Endothelial cell of umbilical vein (primary cell): ENCODE measurements around the gene ASCL3. TPM values are rescaled to one million over a fixed set of nuclear protein-coding genes. Genes with fewer than 3 reads are reported as not detected.

Experiments used
- BruUV-seq: library from RNA; stranded (reverse); fragments of 400-500 nt; replicated peaks from 2 replicates; lab custom pipeline; 2021; lab: Mats Ljungman, UMichigan
- CTCF ChIA-PET: fragments of 300-600, 350-600 bp; sonication (Branson Sonifier 250); formaldehyde crosslinking; loops from one replicate; lab custom pipeline; 2021; ENCODE audit warnings: antibody characterized with exemption, inconsistent platforms; lab: Charles Lee
- POLR2A ChIA-PET: fragments of 300-600, 350-600 bp; sonication (Branson Sonifier 250); formaldehyde crosslinking; loops from one replicate; lab custom pipeline; 2021; ENCODE audit warnings: antibody characterized with exemption, inconsistent platforms; lab: Charles Lee
- DNase-seq: peaks from one replicate; pipeline ENCODE4 v3.0.0-alpha.2; 2011; ENCODE audit warnings: low read depth, low spot score
- FAIRE-seq: peaks from 2 replicates; lab custom pipeline; 2011; peaks lifted over from hg19 to GRCh38; lab: Jason Lieb, UNC
- H2AFZ ChIP-seq: 2 replicates; pipeline ENCODE4 v1.6.0; 2012; ENCODE audit warnings: low read depth, low read length, control low read depth, inconsistent platforms
- H3K27ac ChIP-seq: 2 replicates; pipeline ENCODE4 v1.5.1; 2011; ENCODE audit warnings: low read depth, mild to moderate bottlenecking, control low read depth, low read length, moderate library complexity; ENCODE audit not compliant: insufficient read depth
- H3K27me3 ChIP-seq, 2 experiments: 2 replicates each; pipeline versions ENCODE4 v1.6.0 to v1.6.1; 2011; ENCODE audit warnings: low read length in 2 of 2, mixed read lengths in 1 of 2; ENCODE audit not compliant: control insufficient read depth in 2 of 2, insufficient read depth in 2 of 2
- H3K36me3 ChIP-seq, 2 experiments: 2 replicates in 1 of 2; 3 replicates in 1 of 2; pipeline ENCODE4 v1.5.1; 2011; ENCODE audit warnings: low read length in 2 of 2, mild to moderate bottlenecking in 1 of 2, moderate library complexity in 1 of 2; ENCODE audit not compliant: control insufficient read depth in 2 of 2, insufficient read depth in 2 of 2; ENCODE audit errors: extremely low read depth in 1 of 2
- H3K4me1 ChIP-seq: 3 replicates; pipeline ENCODE4 v1.5.1; 2011; ENCODE audit warnings: mild to moderate bottlenecking, low read length; ENCODE audit not compliant: control insufficient read depth, insufficient read depth; ENCODE audit errors: extremely low read depth
- H3K4me2 ChIP-seq: 2 replicates; pipeline ENCODE4 v1.6.1; 2011; ENCODE audit warnings: low read length, control low read depth, mixed read lengths; ENCODE audit not compliant: insufficient read depth
- H3K4me3 ChIP-seq, 3 experiments: fragments of 200-600 bp in 1 of 3; sonication (generic), shearing (Covaris generic) in 1 of 3; replicated peaks in 1 of 3; 2 replicates each; pipeline ENCODE4 v1.5.1; 2011 to 2016; ENCODE audit warnings: control low read depth in 3 of 3, low read length in 3 of 3, mild to moderate bottlenecking in 2 of 3, inconsistent platforms in 1 of 3, low read depth in 1 of 3, moderate library complexity in 1 of 3; ENCODE audit not compliant: insufficient read depth in 1 of 3
- H3K79me2 ChIP-seq: 2 replicates; pipeline ENCODE4 v1.6.0; 2012; ENCODE audit warnings: low read length, inconsistent platforms; ENCODE audit not compliant: control insufficient read depth, insufficient read depth
- H3K9ac ChIP-seq: replicated peaks from 2 replicates; pipeline ENCODE3; 2011; ENCODE audit warnings: low read length, control low read depth; ENCODE audit not compliant: insufficient read depth; ENCODE audit errors: extremely low read depth
- H3K9me1 ChIP-seq: replicated peaks from 3 replicates; pipeline ENCODE4 v1.6.0; 2011; ENCODE audit warnings: mild to moderate bottlenecking, low read length; ENCODE audit not compliant: control insufficient read depth, insufficient read depth; ENCODE audit errors: extremely low read depth
- H3K9me3 ChIP-seq: replicated peaks from 2 replicates; pipeline ENCODE4 v1.5.1; 2012; ENCODE audit warnings: low read length, inconsistent platforms; ENCODE audit not compliant: control insufficient read depth, insufficient read depth
- H4K20me1 ChIP-seq: replicated peaks from 2 replicates; pipeline ENCODE3; 2011; ENCODE audit warnings: mild to moderate bottlenecking, low read length; ENCODE audit not compliant: control insufficient read depth, insufficient read depth; ENCODE audit errors: extremely low read depth
- EZH2 ChIP-seq: IDR thresholded peaks from 2 replicates; pipeline ENCODE4 v1.6.1; 2012; ENCODE audit warnings: borderline replicate concordance, low read depth, mild to moderate bottlenecking, moderate library complexity, low read length, inconsistent platforms; ENCODE audit not compliant: severe bottlenecking
- FOS ChIP-seq: IDR thresholded peaks from 2 replicates; pipeline ENCODE4 v1.6.1; 2011; ENCODE audit warnings: mild to moderate bottlenecking, low read length, moderate library complexity, borderline replicate concordance; ENCODE audit not compliant: insufficient read depth
- GATA2 ChIP-seq: IDR thresholded peaks from 2 replicates; pipeline ENCODE4 v1.7.0; 2011; ENCODE audit warnings: low read depth, mild to moderate bottlenecking, moderate library complexity, mixed read lengths, low read length; ENCODE audit not compliant: insufficient read length, insufficient read depth
- JUN ChIP-seq: IDR thresholded peaks from 2 replicates; pipeline ENCODE4 v1.6.1; 2011; ENCODE audit warnings: borderline replicate concordance, low read depth; ENCODE audit not compliant: insufficient read length, insufficient read depth
- MYC ChIP-seq: IDR thresholded peaks from one replicate; pipeline ENCODE4 v1.6.1; 2011; ENCODE audit warnings: mild to moderate bottlenecking, low read depth, low read length
- POLR2A ChIP-seq: IDR thresholded peaks from 2 replicates; pipeline ENCODE4 v1.6.1; 2012; ENCODE audit warnings: low read depth, mild to moderate bottlenecking, control low read depth, low read length
- POLR2AphosphoS5 ChIP-seq: IDR thresholded peaks from 2 replicates; pipeline ENCODE4 v1.6.1; 2012; ENCODE audit warnings: low read depth, mild to moderate bottlenecking, control low read depth, low read length, moderate library complexity; ENCODE audit not compliant: insufficient read depth
- dilution Hi-C: fragments of 300-500 bp; cut with MboI; formaldehyde crosslinking; loops from one replicate; pipeline ENCODE4 v1.15.0; 2019; ENCODE audit warnings: low sequenced_read_pairs; ENCODE audit not compliant: extremely low pct_ligation_motif_present
- intact Hi-C: fragments of 100-400 bp; cut with micrococcal nuclease; formaldehyde crosslinking; loops from one replicate; pipeline ENCODE4 v1.10.0; 2022
- polyA plus RNA-seq, 4 experiments: library from polyadenylated mRNA; depleted of rRNA in 3 of 4; stranded (reverse) in 3 of 4; unstranded in 1 of 4; fragments of >200 nt; gene quantifications; 2 replicates each; pipeline versions ENCODE4 v1.2.1 to v1.2.3, GENCODE V29; 2011 to 2012; ENCODE audit warnings: missing spikeins in 1 of 4
- total RNA-seq: library from RNA; stranded (reverse); gene quantifications from 2 replicates; pipeline ENCODE4 v1.2.3, GENCODE V29; 2021
- TF ChIP-seq, protein P1 (sequence below), 2 donors: IDR thresholded peaks; 1 replicate in 1 of 2; 2 replicates in 1 of 2; pipeline ENCODE4 v1.5.1; 2011; ENCODE audit warnings: low read length in 2 of 2, mild to moderate bottlenecking in 2 of 2, moderate library complexity in 2 of 2, control low read depth in 1 of 2, inconsistent platforms in 1 of 2, low read depth in 1 of 2; ENCODE audit not compliant: insufficient read depth in 1 of 2; ENCODE audit errors: extremely low read depth in 1 of 2
- TF ChIP-seq, protein P2 (sequence below): IDR thresholded peaks from 2 replicates; pipeline ENCODE4 v1.6.1; 2011; ENCODE audit not compliant: insufficient read depth, insufficient read length

Gene ASCL3
- total and polyA plus RNA-seq, 2 donors (not counting 3 experiments of a cell fraction or from before 2014, with no cell fraction given) = not detected

DNA sequence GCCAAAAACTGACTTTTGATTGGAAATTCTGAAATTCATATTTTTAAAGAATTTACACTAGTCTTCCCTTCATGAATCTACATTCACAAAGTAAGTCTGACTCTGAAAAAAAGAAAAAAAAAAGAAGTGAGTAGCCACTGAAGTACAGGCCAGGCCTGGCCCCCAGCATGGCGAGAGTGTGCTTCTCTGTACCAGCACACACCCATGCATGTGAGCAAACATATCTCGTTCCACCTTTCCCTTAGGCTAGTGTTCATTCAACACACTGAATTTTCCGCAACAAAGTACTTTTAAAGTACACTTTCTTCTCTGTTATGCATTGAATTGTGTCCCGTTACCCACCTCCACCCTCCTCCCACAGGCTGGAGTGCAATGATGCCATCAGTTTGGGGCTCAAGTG, 14.6 kb downstream of the ASCL3 start:
- DNase-seq = no peak
- no peaks in the 10 kb centered on the region for H3K36me3 ChIP-seq
- POLR2A ChIA-PET = no interaction called here
- dilution Hi-C loops = no loop called here
- intact Hi-C loops = no loop called here
- no peak for FAIRE-seq
- no peaks in the 10 kb centered on the region for H3K9me1 ChIP-seq
- H3K4me3 ChIP-seq = no peak overlapping the region
- TF ChIP-seq GATA2 = no peak
- TF ChIP-seq, protein P1, sequence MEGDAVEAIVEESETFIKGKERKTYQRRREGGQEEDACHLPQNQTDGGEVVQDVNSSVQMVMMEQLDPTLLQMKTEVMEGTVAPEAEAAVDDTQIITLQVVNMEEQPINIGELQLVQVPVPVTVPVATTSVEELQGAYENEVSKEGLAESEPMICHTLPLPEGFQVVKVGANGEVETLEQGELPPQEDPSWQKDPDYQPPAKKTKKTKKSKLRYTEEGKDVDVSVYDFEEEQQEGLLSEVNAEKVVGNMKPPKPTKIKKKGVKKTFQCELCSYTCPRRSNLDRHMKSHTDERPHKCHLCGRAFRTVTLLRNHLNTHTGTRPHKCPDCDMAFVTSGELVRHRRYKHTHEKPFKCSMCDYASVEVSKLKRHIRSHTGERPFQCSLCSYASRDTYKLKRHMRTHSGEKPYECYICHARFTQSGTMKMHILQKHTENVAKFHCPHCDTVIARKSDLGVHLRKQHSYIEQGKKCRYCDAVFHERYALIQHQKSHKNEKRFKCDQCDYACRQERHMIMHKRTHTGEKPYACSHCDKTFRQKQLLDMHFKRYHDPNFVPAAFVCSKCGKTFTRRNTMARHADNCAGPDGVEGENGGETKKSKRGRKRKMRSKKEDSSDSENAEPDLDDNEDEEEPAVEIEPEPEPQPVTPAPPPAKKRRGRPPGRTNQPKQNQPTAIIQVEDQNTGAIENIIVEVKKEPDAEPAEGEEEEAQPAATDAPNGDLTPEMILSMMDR (IDR thresholded peaks at IDR 0.05; ENCODE audit: extremely low read depth in 1 of 2, insufficient read depth in 1 of 2, low read depth in 1 of 2, low read length in 2 of 2) = no peak
- H3K27ac ChIP-seq = no peak overlapping the region
- H3K27me3 ChIP-seq = no peaks in the 10 kb centered on the region
- no peak overlapping the region for H3K4me2 ChIP-seq
- CTCF ChIA-PET = interaction anchor here (0.9 kb wide), 1 partner anchor 14 kb away, joined by 3 read pairs; no protein-coding TSS in a partner anchor
- no peaks in the 10 kb centered on the region for H4K20me1 ChIP-seq
- H2AFZ ChIP-seq = no peak overlapping the region
- H3K9me3 ChIP-seq = no peaks in the 10 kb centered on the region
- no peaks in the 10 kb centered on the region for H3K79me2 ChIP-seq
- no TSS peak for BruUV-seq
- no peak overlapping the region for H3K9ac ChIP-seq
- H3K4me1 ChIP-seq = no peaks in the 10 kb centered on the region

DNA sequence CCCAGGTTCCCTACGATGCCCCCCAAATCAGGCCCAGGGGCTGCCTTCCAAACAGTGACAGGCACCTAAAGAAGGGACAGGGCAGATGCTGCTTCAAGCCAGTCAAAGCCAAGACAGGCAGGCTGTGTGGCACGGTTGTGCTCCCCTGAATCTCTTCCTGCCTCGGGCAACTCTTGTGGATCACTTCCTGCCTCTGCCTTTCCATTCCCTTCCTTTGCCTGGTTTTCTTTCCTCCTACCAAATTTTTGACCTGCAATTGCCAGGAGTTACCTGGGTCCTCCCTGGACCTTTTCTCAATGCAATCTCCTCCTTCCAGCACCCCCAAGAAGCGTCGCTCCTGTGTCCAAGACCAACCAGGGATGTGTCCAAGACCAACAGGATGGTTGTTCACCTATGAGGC, 15.6 kb downstream of the ASCL3 start:
- Histone ChIP-seq H3K4me3 (no peak overlapping the region), H3K27me3 (no peaks in the 10 kb centered on the region), H3K9me3 (no peaks in the 10 kb centered on the region), H3K9ac (no peak overlapping the region), H3K4me1 (no peaks in the 10 kb centered on the region), H3K79me2 (no peaks in the 10 kb centered on the region), H3K9me1 (no peaks in the 10 kb centered on the region), H3K4me2 (no peak overlapping the region), H4K20me1 (no peaks in the 10 kb centered on the region), H3K36me3 (peaks cover 3 to 5% of the 10 kb centered on the region in 2 experiments), H3K27ac (no peak overlapping the region), H2AFZ (no peak overlapping the region)
- no TSS peak for BruUV-seq
- no peak for FAIRE-seq
- ChIA-PET POLR2A (no interaction called here), CTCF (interaction anchor here (2.0 kb wide), 1 partner anchor 32 kb away, joined by 5 read pairs; no protein-coding TSS in a partner anchor)
- intact Hi-C loops (no loop called here), dilution Hi-C loops (no loop called here)
- DNase-seq = no peak
- TF ChIP-seq EZH2 = no peak
- no peak for TF ChIP-seq POLR2AphosphoS5
- TF ChIP-seq, protein P2, sequence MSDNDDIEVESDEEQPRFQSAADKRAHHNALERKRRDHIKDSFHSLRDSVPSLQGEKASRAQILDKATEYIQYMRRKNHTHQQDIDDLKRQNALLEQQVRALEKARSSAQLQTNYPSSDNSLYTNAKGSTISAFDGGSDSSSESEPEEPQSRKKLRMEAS = no peak
- TF ChIP-seq FOS = no peak
- no peak for TF ChIP-seq MYC
- TF ChIP-seq JUN = no peak
- no peak for TF ChIP-seq GATA2
- TF ChIP-seq POLR2A = no peak
- TF ChIP-seq, protein P1 (IDR thresholded peaks at IDR 0.05; ENCODE audit: extremely low read depth in 1 of 2, insufficient read depth in 1 of 2, low read depth in 1 of 2, low read length in 2 of 2) = no peak
